SK-N-MC (cell line): Measurements from ENCODE around the gene MAGEF1.

Experiments used
- DNase-seq: peaks from one replicate; pipeline ENCODE4 v3.0.0-alpha.2; 2011; ENCODE audit warnings: low read depth, low spot score
- H3K27ac ChIP-seq: fragments of 200-600 bp; sonication (generic); 2 replicates; pipeline ENCODE4 v1.5.1; 2016; ENCODE audit warnings: mixed run types
- H3K36me3 ChIP-seq: fragments of 200-600 bp; sonication (generic); 2 replicates; pipeline ENCODE4 v1.6.1; 2017; ENCODE audit warnings: antibody characterized with exemption, low read length, mixed read lengths; ENCODE audit not compliant: insufficient read depth
- H3K4me3 ChIP-seq: fragments of 200-600 bp; sonication (generic); 2 replicates; pipeline ENCODE4 v1.5.1; 2016
- H3K9ac ChIP-seq: fragments of 200-600 bp; sonication (generic); 2 replicates; pipeline ENCODE4 v1.8.0; 2017; ENCODE audit warnings: mixed run types, mixed read lengths; ENCODE audit not compliant: insufficient read length
- H3K9me3 ChIP-seq: fragments of 200-600 bp; sonication (generic); 2 replicates; pipeline ENCODE4 v1.6.1; 2017; ENCODE audit warnings: low read depth, mild to moderate bottlenecking, antibody characterized with exemption, low read length, moderate library complexity, mixed read lengths
- EZH2 ChIP-seq: fragments of 200-600 bp; sonication (generic); IDR thresholded peaks from one replicate; pipeline ENCODE4 v1.6.1; 2017; ENCODE audit warnings: antibody characterized with exemption
- FOXP2 ChIP-seq: optimal IDR thresholded peaks from 2 replicates; pipeline ENCODE3; 2011; ENCODE audit warnings: mild to moderate bottlenecking, moderate library complexity; ENCODE audit not compliant: insufficient read depth; ENCODE audit errors: extremely low read length, control extremely low read depth
- POLR2AphosphoS5 ChIP-seq: IDR thresholded peaks from 2 replicates; pipeline ENCODE4 v1.6.1; 2012; ENCODE audit warnings: mild to moderate bottlenecking, low read depth, low read length, borderline replicate concordance

Gene MAGEF1

DNA sequence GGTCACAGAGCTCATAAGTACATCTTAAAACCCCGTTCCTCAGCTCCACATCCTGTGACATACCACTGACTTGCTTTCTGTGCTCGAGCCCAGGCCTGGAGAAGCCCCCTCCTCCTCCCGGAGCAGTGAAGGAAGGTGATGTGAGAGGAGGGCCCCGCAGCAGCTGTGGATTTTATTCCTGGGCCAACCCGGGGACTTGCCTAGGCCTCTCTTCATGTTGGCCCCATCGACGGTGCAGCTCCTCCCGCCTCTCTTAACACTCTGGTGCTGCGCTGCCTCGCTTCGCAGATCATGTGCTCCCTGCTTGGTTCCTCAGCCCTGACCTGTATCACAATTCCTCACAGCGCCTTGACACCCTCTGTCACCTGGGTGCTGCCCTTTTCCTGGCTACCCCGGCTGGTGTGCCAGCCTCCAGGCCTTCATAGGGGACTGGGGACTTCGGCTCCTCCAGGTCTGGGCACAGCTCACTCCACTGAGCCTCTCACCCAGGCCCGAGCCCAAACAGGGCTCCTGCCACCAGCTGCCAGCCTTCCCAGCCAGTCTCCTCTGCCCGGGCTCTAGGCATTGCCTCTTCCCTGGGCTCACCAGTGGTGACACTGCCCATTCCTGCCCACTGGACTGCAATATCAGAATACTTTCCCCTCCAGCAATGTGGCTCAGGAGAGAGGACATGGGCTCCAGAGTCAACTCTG lies 21.5 kb downstream of the MAGEF1 start:
- Histone ChIP-seq H3K4me3 (no peak overlapping the region), H3K9ac (no peak overlapping the region), H3K9me3 (no peaks in the 10 kb centered on the region), H3K27ac (no peak overlapping the region), H3K36me3 (no peaks in the 10 kb centered on the region)
- DNase-seq: no peak
- no peak for TF ChIP-seq FOXP2
- no peak for TF ChIP-seq EZH2
- TF ChIP-seq POLR2AphosphoS5: no peak

GRCh38 chr3:184688882-184689271 lies 23.0 kb downstream of the MAGEF1 start:
- H3K27ac ChIP-seq: no peak overlapping the region
- TF ChIP-seq POLR2AphosphoS5 (no peak), FOXP2 (no peak), EZH2 (no peak)
- DNase-seq: no peak
- no peaks in the 10 kb centered on the region for H3K36me3 ChIP-seq
- no peak overlapping the region for H3K4me3 ChIP-seq
- H3K9me3 ChIP-seq: no peaks in the 10 kb centered on the region
- H3K9ac ChIP-seq: no peak overlapping the region

DNA sequence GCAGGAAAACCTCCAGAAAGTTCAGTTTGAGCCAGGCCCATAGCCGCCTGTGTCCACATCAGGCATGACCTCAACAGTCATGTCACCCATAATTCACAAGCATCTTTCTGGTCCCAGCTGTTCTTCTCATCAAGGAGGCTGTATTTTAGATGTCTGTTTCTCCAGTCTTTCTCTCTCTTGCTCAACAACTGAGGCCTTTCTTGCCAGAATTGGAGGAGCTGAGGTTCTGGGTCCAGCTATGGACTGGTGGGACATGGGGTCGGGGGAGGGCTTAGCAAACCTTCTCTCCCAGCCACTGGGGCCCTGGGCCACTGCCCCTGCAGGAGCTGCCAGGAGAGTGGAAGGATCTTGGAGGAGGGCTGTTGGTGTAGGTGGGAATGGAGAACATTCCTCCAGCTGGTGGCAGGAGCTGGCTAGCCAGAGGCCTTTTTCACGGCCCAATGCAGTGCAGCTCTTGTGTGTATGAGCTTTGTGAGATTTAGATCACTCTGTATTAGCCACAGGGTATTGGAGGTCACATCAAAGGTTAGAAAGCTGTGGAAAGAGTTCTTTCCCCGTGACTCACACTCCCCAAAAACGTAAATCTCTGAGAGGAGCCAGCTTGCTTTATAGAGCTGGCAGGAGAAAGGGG lies 23.5 kb downstream of the MAGEF1 start:
- no peak overlapping the region for H3K27ac ChIP-seq
- no peak overlapping the region for H3K9ac ChIP-seq
- DNase-seq: no peak
- H3K4me3 ChIP-seq: no peak overlapping the region
- no peaks in the 10 kb centered on the region for H3K36me3 ChIP-seq
- no peak for TF ChIP-seq FOXP2
- TF ChIP-seq EZH2: no peak
- TF ChIP-seq POLR2AphosphoS5: no peak
- H3K9me3 ChIP-seq: no peaks in the 10 kb centered on the region

DNA sequence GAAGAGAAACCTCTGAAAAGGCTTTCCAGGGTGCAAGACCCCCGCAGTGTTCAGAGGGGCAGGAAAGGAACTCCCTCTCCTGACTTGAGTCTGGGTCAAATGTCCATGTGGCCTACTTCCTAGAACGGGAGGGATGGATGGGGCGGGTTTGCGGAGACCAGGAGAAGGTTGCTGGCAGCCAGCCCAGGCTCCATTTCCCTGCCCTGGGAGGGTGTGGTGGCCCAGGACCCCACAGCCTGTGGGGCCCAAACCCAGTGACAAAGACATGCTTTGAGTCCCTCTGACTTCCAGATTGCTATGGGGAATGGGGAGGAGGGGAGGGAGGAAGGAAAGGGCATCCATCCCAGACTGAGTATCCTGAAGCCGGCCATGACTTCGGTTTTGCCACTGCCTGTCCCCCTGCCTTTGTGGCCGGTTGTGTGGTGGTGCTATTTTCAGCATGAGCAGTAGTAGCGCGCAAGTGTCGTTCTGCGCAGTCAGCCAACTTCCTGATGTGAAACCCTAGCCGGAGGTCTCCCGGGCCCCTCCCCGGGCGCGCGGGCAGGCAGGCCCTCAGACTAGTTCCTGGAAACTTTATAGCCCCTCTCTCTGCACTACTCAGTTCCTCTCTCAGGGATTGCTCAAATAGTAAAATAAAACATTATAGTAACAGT lies 24.4 kb downstream of the MAGEF1 start:
- H3K4me3 ChIP-seq: no peak overlapping the region
- no peak overlapping the region for H3K27ac ChIP-seq
- no peaks in the 10 kb centered on the region for H3K36me3 ChIP-seq
- H3K9ac ChIP-seq: no peak overlapping the region
- DNase-seq: no peak
- no peak for TF ChIP-seq POLR2AphosphoS5
- TF ChIP-seq EZH2: no peak
- TF ChIP-seq FOXP2: no peak
- no peaks in the 10 kb centered on the region for H3K9me3 ChIP-seq

GRCh38 chr3:184685646-184686045 lies 26.2 kb downstream of the MAGEF1 start:
- TF ChIP-seq FOXP2 (no peak), POLR2AphosphoS5 (no peak), EZH2 (no peak)
- no peak overlapping the region for H3K4me3 ChIP-seq
- H3K27ac ChIP-seq: peak overlapping the region; percentile 35; the same call in 1 of the 2 replicates
- H3K9ac ChIP-seq: no peak overlapping the region
- H3K36me3 ChIP-seq: no peaks in the 10 kb centered on the region
- H3K9me3 ChIP-seq: no peaks in the 10 kb centered on the region
- DNase-seq: no peak

DNA sequence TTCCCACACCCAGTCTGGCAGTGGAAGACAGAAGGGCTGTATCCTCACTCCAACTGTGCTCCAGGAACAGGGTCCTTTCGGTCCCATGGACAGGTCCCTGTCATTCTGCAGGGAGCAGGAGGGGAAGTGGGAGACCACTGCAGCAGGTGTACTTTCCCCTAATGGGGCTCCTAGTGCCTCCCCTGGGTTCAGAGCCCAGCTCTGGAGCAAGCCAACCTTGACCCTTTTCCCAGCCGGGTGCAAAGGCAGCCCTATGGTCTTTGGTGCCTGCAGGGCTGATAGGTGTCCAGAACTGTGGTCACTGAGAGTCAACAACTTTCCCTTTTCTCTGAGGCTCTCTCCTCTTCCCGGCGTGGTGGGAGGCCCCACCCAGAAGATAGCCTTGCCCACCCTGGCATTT lies 26.8 kb downstream of the MAGEF1 start:
- H3K27ac ChIP-seq: no peak overlapping the region
- DNase-seq: no peak
- no peak overlapping the region for H3K9ac ChIP-seq
- H3K36me3 ChIP-seq: no peaks in the 10 kb centered on the region
- TF ChIP-seq FOXP2: no peak
- no peak for TF ChIP-seq EZH2
- no peak for TF ChIP-seq POLR2AphosphoS5
- H3K9me3 ChIP-seq: no peaks in the 10 kb centered on the region
- no peak overlapping the region for H3K4me3 ChIP-seq

DNA sequence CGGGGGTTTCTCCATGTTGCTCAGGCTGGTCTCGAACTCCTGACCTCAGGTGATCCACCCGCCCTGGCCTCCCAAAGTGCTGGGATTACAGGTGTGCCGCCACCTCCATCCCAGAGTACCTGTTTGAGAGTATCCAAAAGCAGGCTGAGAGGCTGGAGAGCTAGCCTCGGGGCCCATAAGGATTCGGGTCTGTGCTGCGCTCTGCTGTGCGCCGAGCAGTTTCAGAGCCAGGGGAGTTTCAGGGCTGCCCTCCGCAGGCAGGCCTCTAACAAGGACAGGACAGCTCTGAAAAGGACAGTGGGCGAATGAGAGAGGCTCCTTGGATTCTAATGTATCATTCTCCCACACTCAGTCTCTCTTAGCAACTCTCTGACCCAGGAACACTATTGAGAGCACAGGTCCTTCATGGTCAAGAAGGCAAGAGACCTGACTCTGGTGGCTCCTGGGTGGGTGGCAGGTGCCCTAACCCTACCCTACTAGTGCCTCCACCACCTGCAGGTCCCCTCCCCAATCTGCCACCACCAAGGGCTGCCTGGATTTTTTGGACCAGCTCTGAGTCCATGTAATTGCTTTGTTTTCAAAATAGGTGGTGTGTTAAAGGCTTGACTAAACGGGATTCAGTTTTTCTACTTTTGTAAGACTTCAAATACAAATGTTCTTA lies 27.8 kb downstream of the MAGEF1 start:
- no peak overlapping the region for H3K9ac ChIP-seq
- DNase-seq: no peak
- TF ChIP-seq FOXP2 (no peak), POLR2AphosphoS5 (no peak), EZH2 (no peak)
- H3K9me3 ChIP-seq: no peaks in the 10 kb centered on the region
- no peak overlapping the region for H3K27ac ChIP-seq
- no peaks in the 10 kb centered on the region for H3K36me3 ChIP-seq
- no peak overlapping the region for H3K4me3 ChIP-seq

DNA sequence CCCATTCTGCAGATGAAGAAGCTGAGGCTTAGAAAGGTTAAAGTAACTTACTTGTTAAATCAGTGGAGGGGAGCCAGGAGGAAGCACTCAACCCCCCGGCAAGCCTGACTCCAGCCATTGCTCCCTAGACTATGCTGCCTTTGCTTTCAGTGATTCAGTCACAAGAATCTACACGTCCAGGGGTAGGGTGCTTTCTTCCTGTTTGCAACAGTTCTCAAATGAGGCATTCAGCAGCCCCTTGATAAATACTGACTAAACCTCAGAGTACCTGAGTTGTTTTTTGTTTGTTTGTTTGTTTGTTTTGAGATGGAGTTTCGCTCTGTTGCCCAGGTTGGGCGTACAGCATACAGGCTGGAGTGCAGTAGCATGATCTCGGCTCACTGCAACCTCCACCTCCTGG lies 28.6 kb downstream of the MAGEF1 start:
- TF ChIP-seq FOXP2: no peak
- no peak for TF ChIP-seq POLR2AphosphoS5
- TF ChIP-seq EZH2: no peak
- no peaks in the 10 kb centered on the region for H3K9me3 ChIP-seq
- no peak overlapping the region for H3K4me3 ChIP-seq
- H3K27ac ChIP-seq: no peak overlapping the region
- no peaks in the 10 kb centered on the region for H3K36me3 ChIP-seq
- no peak overlapping the region for H3K9ac ChIP-seq
- no peak for DNase-seq
